ENCODE data around the gene STRBP. TPM values are rescaled to one million over a fixed set of nuclear protein-coding genes. Genes with fewer than 3 reads are reported as not detected.

The STRBP gene
- total and polyA plus RNA-seq, 9 of the 15 experiments (the other 6 are each of a cell fraction or from before 2014, with no cell fraction given), result 27.7 to 84.0 (median 70.2) TPM

GRCh38 chr9:123299558-123300126, 31.3 kb upstream of the STRBP start (continued):
- TF ChIP-seq RB1 (IDR thresholded peaks at IDR 0.05; ENCODE audit: low read depth) (no peak), ZNF444 (CRISPR knock-in tag; IDR thresholded peaks at IDR 0.05) (no peak), ZNF830 (CRISPR knock-in tag; IDR thresholded peaks at IDR 0.05) (no peak), TBL1XR1 (IDR thresholded peaks at IDR 0.05; ENCODE audit: low read length in 2 of 2) (no peak), TOE1 (IDR thresholded peaks at IDR 0.05; ENCODE audit: borderline replicate concordance) (no peak), TOE1 (CRISPR knock-in tag; IDR thresholded peaks at IDR 0.05; ENCODE audit: borderline replicate concordance, low read depth) (no peak), TFAM (CRISPR knock-in tag; conservative IDR thresholded peaks at IDR 0.05) (no peak), PTBP1 (IDR thresholded peaks at IDR 0.05; ENCODE audit: low read depth, low read length) (no peak), ZNF696 (CRISPR knock-in tag; conservative IDR thresholded peaks at IDR 0.05) (no peak), THRB (CRISPR knock-in tag; conservative IDR thresholded peaks at IDR 0.05) (no peak), PRPF4 (IDR thresholded peaks at IDR 0.05; ENCODE audit: insufficient read depth, low read depth, low read length, poor library complexity, severe bottlenecking) (no peak), TEAD2 (tag; IDR thresholded peaks at IDR 0.05) (no peak), ZC3H8 (IDR thresholded peaks at IDR 0.05) (no peak), ZNF57 (CRISPR knock-in tag; IDR thresholded peaks at IDR 0.05) (no peak), MAFK (IDR thresholded peaks at IDR 0.05; ENCODE audit: low read length) (no peak), RBM15 (IDR thresholded peaks at IDR 0.05; ENCODE audit: insufficient read depth, low read length) (no peak), CREBBP (IDR thresholded peaks at IDR 0.05; ENCODE audit: low read depth, low read length) (no peak), ZNF431 (CRISPR knock-in tag; IDR thresholded peaks at IDR 0.05) (no peak), ZBTB17 (CRISPR knock-in tag; IDR thresholded peaks at IDR 0.05) (0 out of 2 replicates have a peak, but pooled peaks have one; percentile 42), ZFP91 (CRISPR knock-in tag; IDR thresholded peaks at IDR 0.05) (peak; percentile 78)
- TF ChIP-seq, protein P1, sequence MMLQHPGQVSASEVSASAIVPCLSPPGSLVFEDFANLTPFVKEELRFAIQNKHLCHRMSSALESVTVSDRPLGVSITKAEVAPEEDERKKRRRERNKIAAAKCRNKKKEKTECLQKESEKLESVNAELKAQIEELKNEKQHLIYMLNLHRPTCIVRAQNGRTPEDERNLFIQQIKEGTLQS (IDR thresholded peaks at IDR 0.05), result no peak
- TF ChIP-seq, protein P1 (CRISPR knock-in tag; conservative IDR thresholded peaks at IDR 0.05), result no peak
- TF ChIP-seq, protein P2, sequence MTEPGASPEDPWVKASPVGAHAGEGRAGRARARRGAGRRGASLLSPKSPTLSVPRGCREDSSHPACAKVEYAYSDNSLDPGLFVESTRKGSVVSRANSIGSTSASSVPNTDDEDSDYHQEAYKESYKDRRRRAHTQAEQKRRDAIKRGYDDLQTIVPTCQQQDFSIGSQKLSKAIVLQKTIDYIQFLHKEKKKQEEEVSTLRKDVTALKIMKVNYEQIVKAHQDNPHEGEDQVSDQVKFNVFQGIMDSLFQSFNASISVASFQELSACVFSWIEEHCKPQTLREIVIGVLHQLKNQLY (CRISPR knock-in tag; conservative IDR thresholded peaks at IDR 0.05), result no peak
- TF ChIP-seq, protein P3, sequence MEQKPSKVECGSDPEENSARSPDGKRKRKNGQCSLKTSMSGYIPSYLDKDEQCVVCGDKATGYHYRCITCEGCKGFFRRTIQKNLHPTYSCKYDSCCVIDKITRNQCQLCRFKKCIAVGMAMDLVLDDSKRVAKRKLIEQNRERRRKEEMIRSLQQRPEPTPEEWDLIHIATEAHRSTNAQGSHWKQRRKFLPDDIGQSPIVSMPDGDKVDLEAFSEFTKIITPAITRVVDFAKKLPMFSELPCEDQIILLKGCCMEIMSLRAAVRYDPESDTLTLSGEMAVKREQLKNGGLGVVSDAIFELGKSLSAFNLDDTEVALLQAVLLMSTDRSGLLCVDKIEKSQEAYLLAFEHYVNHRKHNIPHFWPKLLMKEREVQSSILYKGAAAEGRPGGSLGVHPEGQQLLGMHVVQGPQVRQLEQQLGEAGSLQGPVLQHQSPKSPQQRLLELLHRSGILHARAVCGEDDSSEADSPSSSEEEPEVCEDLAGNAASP (IDR thresholded peaks at IDR 0.05), result no peak

All from K562 (cell line).